Activated naive CD8-positive, alpha-beta T cell treated with anti-CD3 and anti-CD28 coated beads, Interleukin-2, amount 50 U/mL, for 24 hours (primary cell): Measurements from ENCODE around the gene BAD.

Experiments
- ATAC-seq: fragments of 150-1000 bp; cut with Tn5 transposase; one replicate; pipeline ENCODE4 v1.10.0; 2021
- DNase-seq: peaks from one replicate; pipeline ENCODE4 v3.0.0; 2021
- H3K27ac Mint-ChIP-seq: one replicate; pipeline ENCODE4 v1.8.0; 2021; ENCODE audit warnings: mild to moderate bottlenecking, mixed read lengths
- H3K27me3 Mint-ChIP-seq: one replicate; pipeline ENCODE4 v1.8.0; 2021; ENCODE audit warnings: mixed read lengths
- H3K36me3 Mint-ChIP-seq: one replicate; pipeline ENCODE4 v1.8.0; 2021; ENCODE audit warnings: low read depth, mixed read lengths
- H3K4me1 Mint-ChIP-seq: one replicate; pipeline ENCODE4 v1.8.0; 2021; ENCODE audit warnings: mixed read lengths
- H3K4me3 Mint-ChIP-seq: one replicate; pipeline ENCODE4 v1.8.0; 2021; ENCODE audit warnings: mild to moderate bottlenecking, moderate library complexity, mixed read lengths
- H3K9me3 Mint-ChIP-seq: one replicate; pipeline ENCODE4 v1.8.0; 2021; ENCODE audit warnings: mixed read lengths

Gene BAD

GRCh38 chr11:64224891-64225607 is 59.4 kb downstream of the BAD start:
- H3K36me3 Mint-ChIP-seq: peaks cover 11% of the 10 kb centered on the region
- peak overlapping the region; percentile 83 for H3K4me3 Mint-ChIP-seq
- no peaks in the 10 kb centered on the region for H3K9me3 Mint-ChIP-seq
- DNase-seq (no peak), ATAC-seq (peak; percentile 1)
- no peaks in the 10 kb centered on the region for H3K27me3 Mint-ChIP-seq
- peak overlapping the region; percentile 81 for H3K27ac Mint-ChIP-seq
- peaks cover 41% of the 10 kb centered on the region for H3K4me1 Mint-ChIP-seq

- H3K27me3 Mint-ChIP-seq: no peaks in the 10 kb centered on the region
- DNase-seq: no peak
- no peak for ATAC-seq
- peaks cover 12% of the 10 kb centered on the region for H3K36me3 Mint-ChIP-seq
- no peaks in the 10 kb centered on the region for H3K9me3 Mint-ChIP-seq
- H3K4me3 Mint-ChIP-seq: peak overlapping the region; percentile 83
- peaks cover 35% of the 10 kb centered on the region for H3K4me1 Mint-ChIP-seq
- peak overlapping the region; percentile 67 for H3K27ac Mint-ChIP-seq
These were observed 60.1 kb downstream of the BAD start for GRCh38 chr11:64224151-64224890.

- H3K36me3 Mint-ChIP-seq: peaks cover 20% of the 10 kb centered on the region
- no peak for DNase-seq
- no peak overlapping the region for H3K4me3 Mint-ChIP-seq
- no peaks in the 10 kb centered on the region for H3K27me3 Mint-ChIP-seq
- ATAC-seq: no peak
- no peaks in the 10 kb centered on the region for H3K9me3 Mint-ChIP-seq
- no peak overlapping the region for H3K27ac Mint-ChIP-seq
- peaks cover 26% of the 10 kb centered on the region for H3K4me1 Mint-ChIP-seq
These were observed 61.3 kb downstream of the BAD start for GRCh38 chr11:64223001-64223651.

- no peak for DNase-seq
- Mint-ChIP-seq H3K36me3 (peaks cover 22% of the 10 kb centered on the region), H3K4me1 (peaks cover 21% of the 10 kb centered on the region), H3K9me3 (no peaks in the 10 kb centered on the region), H3K27me3 (no peaks in the 10 kb centered on the region), H3K4me3 (no peak overlapping the region), H3K27ac (no peak overlapping the region)
- ATAC-seq: no peak
These were observed 61.8 kb downstream of the BAD start for GRCh38 chr11:64222651-64223000.

GRCh38 chr11:64220798-64221197 is 63.7 kb downstream of the BAD start:
- no peak overlapping the region for H3K4me3 Mint-ChIP-seq
- peaks cover 12% of the 10 kb centered on the region for H3K4me1 Mint-ChIP-seq
- H3K36me3 Mint-ChIP-seq: peaks cover 28% of the 10 kb centered on the region
- H3K27me3 Mint-ChIP-seq: no peaks in the 10 kb centered on the region
- no peak for DNase-seq
- no peaks in the 10 kb centered on the region for H3K9me3 Mint-ChIP-seq
- H3K27ac Mint-ChIP-seq: no peak overlapping the region
- ATAC-seq: no peak

- H3K36me3 Mint-ChIP-seq: peaks cover 28% of the 10 kb centered on the region
- DNase-seq: no peak
- no peak overlapping the region for H3K27ac Mint-ChIP-seq
- H3K4me1 Mint-ChIP-seq: peaks cover 15% of the 10 kb centered on the region
- no peaks in the 10 kb centered on the region for H3K9me3 Mint-ChIP-seq
- H3K4me3 Mint-ChIP-seq: no peak overlapping the region
- ATAC-seq: no peak
- no peaks in the 10 kb centered on the region for H3K27me3 Mint-ChIP-seq
These were observed 64.2 kb downstream of the BAD start for GRCh38 chr11:64220271-64220670.
